ENCODE measurements around the gene C1orf105.

- TF ChIP-seq ESRRA (IDR thresholded peaks at IDR 0.05; ENCODE audit: low read length) (no peak), POLR2A (IDR thresholded peaks at IDR 0.05; ENCODE audit: low read depth, low read length) (no peak), CTCF (IDR thresholded peaks at IDR 0.05 in 2 of 3, conservative IDR thresholded peaks at IDR 0.05 in 1 of 3; ENCODE audit: control insufficient read depth in 2 of 3, extremely low read depth in 1 of 3, insufficient read depth in 1 of 3, low read depth in 3 of 3, low read length in 3 of 3) (no peak), SIX5 (IDR thresholded peaks at IDR 0.05; ENCODE audit: low read depth, low read length, severe bottlenecking) (no peak), MEF2B (IDR thresholded peaks at IDR 0.05; ENCODE audit: partially characterized antibody, poor library complexity, severe bottlenecking) (no peak), EP300 (IDR thresholded peaks at IDR 0.05; ENCODE audit: borderline replicate concordance in 1 of 2, control insufficient read depth in 1 of 2, low read depth in 2 of 2, low read length in 2 of 2) (no peak), MEF2A (IDR thresholded peaks at IDR 0.05; ENCODE audit: insufficient read depth, low read depth, low read length) (no peak), FOXM1 (IDR thresholded peaks at IDR 0.05; ENCODE audit: low read depth, low read length) (no peak), RAD21 (IDR thresholded peaks at IDR 0.05; ENCODE audit: insufficient read depth, low read depth, low read length) (no peak), HDAC6 (IDR thresholded peaks at IDR 0.05; ENCODE audit: unreplicated experiment) (no peak), NBN (IDR thresholded peaks at IDR 0.05) (no peak), POLR2AphosphoS2 (IDR thresholded peaks at IDR 0.05; ENCODE audit: low read depth, low read length) (no peak), JUND (IDR thresholded peaks at IDR 0.05; ENCODE audit: low read depth, low read length) (no peak)
- TF ChIP-seq, protein P1, sequence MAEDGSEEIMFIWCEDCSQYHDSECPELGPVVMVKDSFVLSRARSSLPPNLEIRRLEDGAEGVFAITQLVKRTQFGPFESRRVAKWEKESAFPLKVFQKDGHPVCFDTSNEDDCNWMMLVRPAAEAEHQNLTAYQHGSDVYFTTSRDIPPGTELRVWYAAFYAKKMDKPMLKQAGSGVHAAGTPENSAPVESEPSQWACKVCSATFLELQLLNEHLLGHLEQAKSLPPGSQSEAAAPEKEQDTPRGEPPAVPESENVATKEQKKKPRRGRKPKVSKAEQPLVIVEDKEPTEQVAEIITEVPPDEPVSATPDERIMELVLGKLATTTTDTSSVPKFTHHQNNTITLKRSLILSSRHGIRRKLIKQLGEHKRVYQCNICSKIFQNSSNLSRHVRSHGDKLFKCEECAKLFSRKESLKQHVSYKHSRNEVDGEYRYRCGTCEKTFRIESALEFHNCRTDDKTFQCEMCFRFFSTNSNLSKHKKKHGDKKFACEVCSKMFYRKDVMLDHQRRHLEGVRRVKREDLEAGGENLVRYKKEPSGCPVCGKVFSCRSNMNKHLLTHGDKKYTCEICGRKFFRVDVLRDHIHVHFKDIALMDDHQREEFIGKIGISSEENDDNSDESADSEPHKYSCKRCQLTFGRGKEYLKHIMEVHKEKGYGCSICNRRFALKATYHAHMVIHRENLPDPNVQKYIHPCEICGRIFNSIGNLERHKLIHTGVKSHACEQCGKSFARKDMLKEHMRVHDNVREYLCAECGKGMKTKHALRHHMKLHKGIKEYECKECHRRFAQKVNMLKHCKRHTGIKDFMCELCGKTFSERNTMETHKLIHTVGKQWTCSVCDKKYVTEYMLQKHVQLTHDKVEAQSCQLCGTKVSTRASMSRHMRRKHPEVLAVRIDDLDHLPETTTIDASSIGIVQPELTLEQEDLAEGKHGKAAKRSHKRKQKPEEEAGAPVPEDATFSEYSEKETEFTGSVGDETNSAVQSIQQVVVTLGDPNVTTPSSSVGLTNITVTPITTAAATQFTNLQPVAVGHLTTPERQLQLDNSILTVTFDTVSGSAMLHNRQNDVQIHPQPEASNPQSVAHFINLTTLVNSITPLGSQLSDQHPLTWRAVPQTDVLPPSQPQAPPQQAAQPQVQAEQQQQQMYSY (CRISPR knock-in tag; IDR thresholded peaks at IDR 0.05) = no peak
Measured at GRCh38 chr1:172427191-172427590, 6.7 kb downstream of the C1orf105 start.

Measured in GM12878 (cell line).